Natural killer cell (primary cell): ENCODE data around the gene CMTM8. TPM values are rescaled to one million over a fixed set of nuclear protein-coding genes. Genes with fewer than 3 reads are reported as not detected.
A peak's percentile ranks its signal among the peaks of the same experiment; 100 is the strongest.

ENCODE experiments used
- ATAC-seq, 3 donors: fragments of 150-1000 bp in 2 of 3; fragments of 200-7000 bp in 1 of 3; cut with Tn5 transposase; 1 replicate in 1 of 3; 2 replicates in 2 of 3; pipeline ENCODE4 v1.10.0; 2021; ENCODE audit warnings: mild to moderate bottlenecking in 2 of 3, moderate library complexity in 2 of 3
- DNase-seq, 2 donors: peaks; one replicate each; pipeline versions ENCODE4 v3.0.0 to v3.0.0-alpha.2; 2013 to 2021; ENCODE audit warnings: mixed read lengths in 1 of 2
- H3K27ac ChIP-seq: one replicate; pipeline ENCODE4 v1.5.1; 2013; ENCODE audit warnings: mild to moderate bottlenecking, low read length
- H3K27me3 ChIP-seq: one replicate; pipeline ENCODE4 v1.6.1; 2013; ENCODE audit warnings: low read length; ENCODE audit not compliant: control insufficient read depth, insufficient read depth
- H3K36me3 ChIP-seq: one replicate; pipeline ENCODE4 v1.6.1; 2013; ENCODE audit warnings: low read length; ENCODE audit not compliant: control insufficient read depth, insufficient read depth
- H3K4me1 ChIP-seq: one replicate; pipeline ENCODE4 v1.6.1; 2013; ENCODE audit warnings: low read length; ENCODE audit not compliant: control insufficient read depth, insufficient read depth
- H3K4me3 ChIP-seq: one replicate; pipeline ENCODE4 v1.5.1; 2013; ENCODE audit warnings: low read length
- H3K9me3 ChIP-seq: one replicate; pipeline ENCODE4 v1.6.1; 2013; ENCODE audit warnings: low read length; ENCODE audit not compliant: control insufficient read depth, insufficient read depth
- H3K27ac Mint-ChIP-seq, 2 donors: one replicate each; pipeline ENCODE4 v1.8.0; 2022; ENCODE audit warnings: mild to moderate bottlenecking in 2 of 2, mixed read lengths in 2 of 2, moderate library complexity in 1 of 2
- H3K27me3 Mint-ChIP-seq, 2 donors: one replicate each; pipeline ENCODE4 v1.8.0; 2022; ENCODE audit warnings: low read depth in 2 of 2, mixed read lengths in 2 of 2
- H3K36me3 Mint-ChIP-seq: one replicate; pipeline ENCODE4 v1.8.0; 2022; ENCODE audit warnings: mixed read lengths
- H3K4me1 Mint-ChIP-seq, 2 donors: one replicate each; pipeline ENCODE4 v1.8.0; 2022; ENCODE audit warnings: mixed read lengths in 2 of 2
- H3K4me3 Mint-ChIP-seq: one replicate; pipeline ENCODE4 v1.8.0; 2022; ENCODE audit warnings: mild to moderate bottlenecking, moderate library complexity, mixed read lengths
- H3K9me3 Mint-ChIP-seq, 2 donors: one replicate each; pipeline ENCODE4 v1.8.0; 2022; ENCODE audit warnings: mixed read lengths in 2 of 2
- CTCF ChIP-seq: fragments of 200-600 bp; IDR thresholded peaks from one replicate; pipeline ENCODE4 v1.8.0; 2022; ENCODE audit warnings: antibody characterized with exemption
- WGBS: methylation state at CpG from one replicate; pipeline ENCODE4 v1.1.7; 2013; ENCODE audit warnings: missing lambda C conversion rate; ENCODE audit not compliant: insufficient coverage; 5-methylcytosine and 5-hydroxymethylcytosine counted together
- intact Hi-C: fragments of 100-400 bp; cut with micrococcal nuclease; formaldehyde crosslinking; loops from one replicate; pipeline ENCODE4 v1.14.2; 2022
- total RNA-seq, 4 donors: library from RNA; stranded (reverse); fragments of 120-200 nt in 1 of 4; gene quantifications; one replicate each; pipeline versions ENCODE4 v1.2.3 to v1.2.4, GENCODE V29; 2013 to 2022

CMTM8 gene
- total RNA-seq, 3 donors from 2014 or later (not counting 1 experiment from before 2014, with no cell fraction given), result 0.31 to 0.88 (median 0.83) TPM

- ATAC-seq (peak in 1 of 3 donors; percentile 14), DNase-seq (peak in 1 of 2 donors; percentile 61)
- intact Hi-C loops, result loop anchor here (5.0 kb wide), 1 partner anchor 75 kb away; no protein-coding TSS in a partner anchor
- Histone ChIP-seq H3K4me1 (peaks cover 27% of the 10 kb centered on the region), H3K9me3 (no peaks in the 10 kb centered on the region), H3K27me3 (no peaks in the 10 kb centered on the region), H3K27ac (peak overlapping the region; percentile 67), H3K36me3 (no peaks in the 10 kb centered on the region), H3K4me3 (peak overlapping the region; percentile 79)
- H3K36me3 Mint-ChIP-seq, result no peaks in the 10 kb centered on the region
- peak overlapping the region; percentile 96 for H3K4me3 Mint-ChIP-seq
- WGBS, result 29% methylated on average over 17 of the region's 18 CpGs
- no peak for TF ChIP-seq CTCF
- H3K9me3 Mint-ChIP-seq, result no peaks in the 10 kb centered on the region
- H3K4me1 Mint-ChIP-seq, result peaks cover 41 to 45% of the 10 kb centered on the region in 2 donors
- H3K27ac Mint-ChIP-seq, result peak overlapping the region; percentile 75 to 92
- H3K27me3 Mint-ChIP-seq, result no peaks in the 10 kb centered on the region
These were observed 154.2 kb downstream of the CMTM8 start for GRCh38 chr3:32392536-32393302.

DNA sequence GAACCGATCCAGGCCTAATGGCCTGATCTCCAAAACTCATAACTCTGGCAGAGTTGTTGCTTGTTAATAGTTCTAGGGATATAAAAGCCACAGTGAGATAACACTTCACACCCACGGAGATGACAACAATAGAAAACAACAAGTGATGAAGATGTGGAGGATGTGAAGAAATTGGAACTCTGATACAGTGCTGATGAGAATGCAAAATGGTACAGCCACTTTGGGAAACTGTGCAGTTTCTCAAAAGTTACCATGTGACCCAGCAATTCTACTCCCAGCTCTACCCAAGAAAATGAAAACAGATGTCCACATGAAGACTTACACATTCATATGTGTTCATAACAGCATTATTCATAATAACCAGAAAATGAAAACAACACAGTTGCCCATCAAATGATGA, 157.0 kb downstream of the CMTM8 start:
- DNase-seq (no peak), ATAC-seq (peak; percentile 29 to 52 (median 50))
- peaks cover 34% of the 10 kb centered on the region for H3K4me1 ChIP-seq
- Mint-ChIP-seq H3K36me3 (no peaks in the 10 kb centered on the region), H3K4me1 (peaks cover 48 to 52% of the 10 kb centered on the region in 2 donors), H3K27me3 (no peaks in the 10 kb centered on the region), H3K9me3 (no peaks in the 10 kb centered on the region), H3K27ac (peak overlapping the region; percentile 5 to 35), H3K4me3 (no peak overlapping the region)
- TF ChIP-seq CTCF, result no peak
- no peaks in the 10 kb centered on the region for H3K9me3 ChIP-seq
- no peaks in the 10 kb centered on the region for H3K27me3 ChIP-seq
- no peaks in the 10 kb centered on the region for H3K36me3 ChIP-seq
- WGBS, result 80% methylated on average over 1 of the region's 2 CpGs
- H3K27ac ChIP-seq, result no peak overlapping the region
- intact Hi-C loops, result loop anchor here (5.0 kb wide), 1 partner anchor 218 kb away; no protein-coding TSS in a partner anchor
- H3K4me3 ChIP-seq, result no peak overlapping the region

DNA sequence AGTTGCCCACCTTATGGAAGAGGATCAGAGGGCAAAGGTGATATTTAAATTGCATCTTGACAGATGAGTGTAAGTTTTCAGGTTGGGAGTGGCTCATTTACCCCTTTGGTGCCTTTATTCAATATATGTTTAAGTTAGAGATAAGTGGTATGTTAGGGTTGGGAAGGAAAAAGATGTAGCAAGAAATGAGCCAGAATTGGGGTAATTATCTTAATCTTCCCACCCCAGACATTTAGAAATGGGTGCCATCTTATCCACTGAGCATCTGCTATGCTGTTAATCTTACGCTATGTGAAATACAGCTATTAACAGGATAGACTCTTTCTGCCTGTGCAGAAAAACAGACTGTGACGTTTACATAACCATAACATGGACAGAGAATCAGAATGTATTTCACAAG, 159.5 kb downstream of the CMTM8 start:
- Histone ChIP-seq H3K27me3 (no peaks in the 10 kb centered on the region), H3K27ac (no peak overlapping the region), H3K4me3 (no peak overlapping the region), H3K36me3 (no peaks in the 10 kb centered on the region), H3K9me3 (no peaks in the 10 kb centered on the region), H3K4me1 (peaks cover 33% of the 10 kb centered on the region)
- no peaks in the 10 kb centered on the region for H3K9me3 Mint-ChIP-seq
- 80% methylated on average over 2 of the region's 2 CpGs for WGBS
- DNase-seq (no peak), ATAC-seq (no peak)
- peaks cover 47 to 49% of the 10 kb centered on the region in 2 donors for H3K4me1 Mint-ChIP-seq
- peak overlapping the region in 1 of 2 donors; percentile 10 for H3K27ac Mint-ChIP-seq
- no peaks in the 10 kb centered on the region for H3K27me3 Mint-ChIP-seq
- intact Hi-C loops, result loop anchor here (5.0 kb wide), 1 partner anchor 221 kb away; no protein-coding TSS in a partner anchor
- no peaks in the 10 kb centered on the region for H3K36me3 Mint-ChIP-seq
- no peak overlapping the region for H3K4me3 Mint-ChIP-seq
- TF ChIP-seq CTCF, result no peak
